HG03097 (cell line): ENCODE data around the gene ADAMTS16.

Experiments used
- ATAC-seq: cut with Tn5 transposase; IDR thresholded peaks from one replicate; pipeline ENCODE4 v1.9.1; 2021; ENCODE audit not compliant: unreplicated experiment, low FRiP score

The ADAMTS16 gene

DNA sequence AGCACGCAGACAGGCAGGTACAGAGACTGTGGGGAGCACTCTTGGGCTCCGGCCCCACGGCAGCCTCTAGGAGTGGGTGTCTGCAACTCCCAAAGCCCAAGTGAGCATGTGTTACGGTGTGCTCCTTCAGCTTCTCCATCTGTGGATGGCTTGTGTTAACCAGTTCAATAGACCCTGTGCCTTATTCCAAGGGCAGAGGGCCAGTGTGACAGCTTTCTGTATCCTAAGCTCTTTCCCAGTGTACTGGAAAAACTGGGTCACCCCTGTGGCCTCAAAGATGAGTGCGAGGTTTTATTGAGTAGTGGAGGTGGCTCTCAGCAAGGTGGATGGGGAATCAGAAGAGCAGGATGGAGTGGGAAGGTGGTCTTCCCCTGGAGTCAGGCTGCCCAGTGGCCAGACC is 78.3 kb downstream of the ADAMTS16 start:
- no peak for ATAC-seq

DNA sequence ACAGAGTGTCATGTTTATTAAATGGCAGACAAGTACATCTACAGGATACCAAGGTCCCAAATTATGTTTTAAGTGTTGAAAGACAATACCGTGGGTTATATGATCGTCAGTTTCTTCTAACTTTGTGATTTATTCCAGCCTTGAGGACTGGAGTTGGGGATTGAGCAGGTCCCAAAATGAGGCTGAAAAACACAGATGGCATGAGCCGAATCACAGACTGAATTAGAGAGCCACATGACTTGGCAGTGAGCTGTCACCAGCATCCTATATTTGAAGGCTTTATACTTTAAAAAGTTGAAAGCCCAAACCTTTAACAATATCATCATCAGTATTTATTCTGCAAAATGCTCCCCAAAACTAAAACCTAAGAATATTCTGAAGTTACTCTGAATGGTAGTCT is 79.4 kb downstream of the ADAMTS16 start:
- ATAC-seq, result no peak

DNA sequence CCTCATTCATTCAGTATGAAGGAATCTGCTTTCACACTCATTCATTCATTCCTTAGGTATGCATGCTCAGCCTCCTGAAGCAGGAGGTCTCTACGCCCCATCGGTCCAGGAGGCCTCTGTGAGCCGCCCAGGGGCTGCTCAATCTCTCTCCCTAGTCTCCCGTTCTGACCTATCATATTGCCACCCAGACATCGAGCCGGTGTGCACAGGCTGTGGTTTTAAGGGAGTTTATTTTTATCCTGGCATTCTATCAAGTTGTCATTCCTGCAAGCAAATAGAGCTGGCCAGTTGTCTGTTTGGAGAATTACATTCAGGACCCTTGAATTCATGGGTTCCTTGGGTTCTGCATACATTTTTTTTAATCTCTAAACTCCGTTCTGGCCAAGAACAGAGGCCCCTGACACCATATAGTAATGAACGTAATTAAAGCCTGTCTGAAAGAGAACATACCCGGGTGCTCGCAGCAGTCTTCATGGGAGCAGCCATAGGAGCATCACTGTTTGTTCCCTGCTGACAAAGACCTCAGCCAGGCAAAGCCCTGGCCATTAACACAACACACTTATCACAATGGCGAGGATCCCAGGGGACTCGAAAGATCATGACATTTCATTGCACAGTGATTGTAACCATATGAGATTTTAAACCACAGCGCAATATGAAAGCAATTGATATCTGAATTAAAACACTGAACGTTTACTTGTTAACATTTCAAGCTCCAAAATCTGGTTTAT is 80.9 kb downstream of the ADAMTS16 start:
- ATAC-seq, result no peak

DNA sequence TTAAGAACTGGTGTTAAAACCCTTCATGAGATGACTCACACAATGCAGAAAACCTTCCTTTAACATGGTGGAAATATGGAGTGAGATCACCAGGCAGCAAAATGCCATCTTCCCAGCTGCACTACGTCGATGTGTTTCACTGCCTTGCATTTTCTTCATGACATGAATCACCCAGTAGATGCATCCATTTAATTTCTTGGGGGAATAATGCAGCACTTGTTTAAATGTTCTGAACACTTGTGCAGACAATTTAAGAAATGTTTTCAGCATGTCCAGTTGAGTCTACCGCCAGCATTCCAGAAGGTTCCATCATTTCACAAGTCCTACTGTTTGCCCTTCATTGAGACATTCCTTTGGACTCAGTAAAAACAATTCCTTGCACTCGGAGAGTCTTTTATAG is 81.6 kb downstream of the ADAMTS16 start:
- no peak for ATAC-seq

DNA sequence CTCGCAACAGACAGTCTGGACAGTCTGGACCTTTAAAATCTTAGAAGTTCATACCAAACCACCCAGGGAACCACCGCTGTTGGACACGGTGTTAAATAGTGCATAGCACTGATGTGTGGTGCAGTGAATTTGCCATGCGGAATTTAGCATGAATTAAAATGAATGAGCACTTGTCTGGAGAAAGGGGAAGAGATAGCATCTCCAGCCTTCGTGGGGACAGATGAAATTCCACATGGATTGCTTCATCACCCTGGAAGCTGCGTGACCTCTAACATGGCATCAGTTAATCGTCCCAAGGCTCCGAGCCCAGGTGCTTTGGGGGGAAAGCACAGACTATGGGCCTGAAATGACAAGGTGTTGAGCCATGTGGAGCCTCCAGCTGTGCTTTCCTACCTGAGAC is 91.4 kb downstream of the ADAMTS16 start:
- no peak for ATAC-seq

DNA sequence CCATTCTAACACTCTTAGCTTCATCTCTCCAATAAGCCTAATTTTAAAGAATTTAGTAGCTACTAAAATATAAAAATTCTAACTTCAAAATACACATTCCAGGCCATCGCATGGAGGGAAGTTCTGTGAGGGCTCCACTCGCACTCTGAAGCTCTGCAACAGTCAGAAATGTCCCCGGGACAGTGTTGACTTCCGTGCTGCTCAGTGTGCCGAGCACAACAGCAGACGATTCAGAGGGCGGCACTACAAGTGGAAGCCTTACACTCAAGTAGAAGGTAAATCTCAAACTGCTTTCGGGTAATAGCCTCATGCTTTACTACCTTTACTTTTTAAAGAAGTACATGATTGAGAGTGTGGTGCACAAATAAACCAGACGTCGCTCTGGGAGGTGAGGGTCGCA is 94.8 kb downstream of the ADAMTS16 start:
- no peak for ATAC-seq

DNA sequence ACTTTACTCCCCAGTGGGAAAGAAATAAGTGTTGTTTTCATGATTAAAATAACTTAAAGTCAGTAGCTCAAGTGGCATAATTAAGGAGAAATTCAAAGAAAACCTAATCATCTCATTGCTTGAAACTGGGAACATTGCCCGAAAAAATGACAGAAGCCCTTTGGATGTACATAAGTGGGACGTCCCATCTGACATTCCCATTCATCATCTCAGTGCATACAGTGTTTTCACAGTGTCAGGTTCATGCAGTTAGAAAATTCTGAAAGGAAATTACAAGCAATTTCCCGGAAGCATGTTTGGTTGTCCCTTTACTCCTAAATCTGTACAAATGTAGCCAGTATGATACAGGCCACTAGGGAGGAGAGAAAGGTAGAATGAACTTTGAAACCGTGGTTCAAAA is 95.6 kb downstream of the ADAMTS16 start:
- ATAC-seq, result no peak

DNA sequence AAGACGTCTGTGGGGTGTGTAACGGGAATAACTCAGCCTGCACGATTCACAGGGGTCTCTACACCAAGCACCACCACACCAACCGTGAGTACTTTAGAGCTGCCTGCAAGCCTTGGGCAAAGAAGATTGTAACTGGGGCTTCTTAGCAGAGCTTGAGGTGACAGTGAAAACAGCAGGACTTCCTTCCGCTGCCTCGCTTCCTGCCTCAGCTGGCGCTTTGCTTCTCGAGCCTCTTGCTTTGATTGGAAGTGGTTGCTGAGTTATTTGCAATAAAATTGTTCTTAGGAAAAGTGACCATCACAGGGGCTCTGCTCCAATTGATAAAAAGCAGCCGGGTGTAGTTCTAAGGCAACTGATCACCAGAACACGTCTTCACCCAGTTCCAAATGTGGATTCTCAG is 99.1 kb downstream of the ADAMTS16 start:
- ATAC-seq, result no peak

DNA sequence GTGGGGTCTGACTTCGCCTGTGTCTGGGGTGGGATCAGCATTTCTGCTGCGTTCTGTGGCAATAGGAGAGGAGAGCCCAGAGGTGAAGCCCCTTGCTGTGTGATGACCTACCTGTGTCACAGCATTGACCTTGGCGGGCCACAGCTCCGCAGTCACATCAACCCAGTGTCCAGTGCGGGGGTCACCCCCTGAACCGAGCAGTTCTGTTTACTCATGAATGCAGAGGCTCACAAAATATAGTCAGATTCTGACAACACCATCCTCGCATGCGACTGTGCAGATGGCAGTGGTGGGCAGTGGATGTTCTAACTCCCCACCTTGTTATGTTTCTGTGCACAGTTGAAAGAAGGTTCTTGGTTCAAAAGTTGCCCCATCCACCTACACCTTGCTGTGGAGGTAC is 100.1 kb downstream of the ADAMTS16 start:
- ATAC-seq, result no peak

DNA sequence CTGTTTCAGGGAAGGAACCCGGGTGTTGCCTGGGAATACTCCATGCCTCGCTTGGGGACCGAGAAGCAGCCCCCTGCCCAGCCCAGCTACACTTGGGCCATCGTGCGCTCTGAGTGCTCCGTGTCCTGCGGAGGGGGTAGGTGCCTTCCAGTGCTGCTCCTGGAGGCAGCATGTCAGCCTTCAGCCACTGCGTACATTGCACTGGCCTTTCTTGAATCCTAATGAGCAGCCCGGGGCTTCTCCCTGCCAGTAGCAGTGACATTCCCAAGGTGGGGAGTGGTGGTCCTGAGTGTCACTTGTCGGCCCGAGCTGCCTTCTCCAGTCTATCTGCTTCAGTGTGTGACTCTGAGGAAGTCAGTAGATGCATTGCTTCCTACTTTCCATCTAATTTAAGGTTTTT is 101.9 kb downstream of the ADAMTS16 start:
- no peak for ATAC-seq

DNA sequence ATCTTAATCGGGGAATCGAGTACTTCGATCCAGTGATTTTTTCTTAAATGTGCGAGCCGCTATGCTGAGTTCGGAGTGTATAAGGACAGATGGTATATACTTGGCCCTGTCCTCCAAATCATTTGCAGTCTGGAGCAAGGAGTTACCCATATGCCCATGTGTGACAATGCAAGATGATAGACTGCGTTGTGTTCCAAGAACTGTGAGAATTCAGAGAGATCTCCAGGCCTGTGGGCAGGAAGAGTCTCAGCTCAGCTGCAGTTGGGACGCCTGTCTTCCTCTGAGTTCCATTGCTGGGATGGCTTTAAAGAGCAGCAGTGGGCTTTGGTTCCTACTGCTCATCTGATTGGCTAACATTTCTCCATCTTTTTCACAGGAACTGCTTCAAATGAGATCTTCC is 106.6 kb downstream of the ADAMTS16 start:
- no peak for ATAC-seq

DNA sequence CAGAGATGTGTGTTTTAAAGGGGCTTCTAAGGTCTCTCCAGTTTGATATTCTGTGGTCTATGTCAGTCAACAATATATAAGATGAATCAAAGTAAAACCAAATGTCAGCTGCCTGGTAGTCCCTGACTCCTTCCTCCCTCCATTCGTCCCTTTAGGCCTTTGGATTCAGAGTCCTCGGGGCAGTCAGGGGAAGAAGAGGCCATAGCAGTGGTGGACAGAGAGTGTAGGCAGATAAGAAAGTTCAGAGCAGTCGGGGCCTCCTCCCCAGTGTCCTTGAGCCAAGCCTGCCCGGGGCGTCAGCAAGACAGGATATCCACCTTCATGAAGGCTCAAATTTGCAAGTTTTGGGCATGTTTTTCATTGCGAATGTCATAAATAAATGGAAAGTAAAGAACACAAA is 110.6 kb downstream of the ADAMTS16 start:
- ATAC-seq, result no peak

DNA sequence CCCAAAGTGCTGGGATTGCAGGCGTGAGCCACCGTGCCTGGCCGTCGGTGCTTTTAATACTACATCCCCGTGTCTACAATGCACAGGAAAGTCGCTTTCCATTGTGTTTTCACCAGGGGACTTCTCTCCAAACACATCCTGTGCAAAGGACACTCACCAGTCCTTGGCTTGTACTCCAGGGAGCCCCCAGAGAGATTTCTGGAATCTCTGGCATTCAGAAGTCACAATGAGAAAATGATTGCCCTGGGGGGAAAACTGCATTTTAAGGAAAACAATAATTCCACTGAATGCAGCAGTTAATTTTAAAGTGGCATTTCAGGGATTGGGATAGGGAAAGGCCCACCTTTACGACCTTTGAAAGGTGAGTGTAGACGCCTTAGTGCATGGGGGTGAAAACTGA is 112.0 kb downstream of the ADAMTS16 start:
- no peak for ATAC-seq

DNA sequence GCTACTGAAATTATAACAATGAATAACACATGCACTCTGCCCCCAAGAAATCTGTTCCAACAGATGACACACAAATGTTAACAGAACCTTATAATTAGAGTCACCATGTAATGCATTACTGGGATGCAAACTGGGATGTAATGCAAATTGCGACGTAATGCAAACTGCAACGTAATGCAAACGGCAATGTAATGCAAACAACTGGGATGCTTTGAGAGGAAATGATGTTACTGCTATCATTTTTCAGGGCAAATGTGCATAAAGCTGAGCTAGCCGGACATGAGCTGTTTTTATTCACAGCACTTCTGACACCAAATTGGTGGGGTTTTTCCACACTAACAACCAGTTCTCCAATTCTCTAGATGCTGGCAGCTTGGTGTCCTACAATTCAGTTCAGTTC is 117.2 kb downstream of the ADAMTS16 start:
- no peak for ATAC-seq

DNA sequence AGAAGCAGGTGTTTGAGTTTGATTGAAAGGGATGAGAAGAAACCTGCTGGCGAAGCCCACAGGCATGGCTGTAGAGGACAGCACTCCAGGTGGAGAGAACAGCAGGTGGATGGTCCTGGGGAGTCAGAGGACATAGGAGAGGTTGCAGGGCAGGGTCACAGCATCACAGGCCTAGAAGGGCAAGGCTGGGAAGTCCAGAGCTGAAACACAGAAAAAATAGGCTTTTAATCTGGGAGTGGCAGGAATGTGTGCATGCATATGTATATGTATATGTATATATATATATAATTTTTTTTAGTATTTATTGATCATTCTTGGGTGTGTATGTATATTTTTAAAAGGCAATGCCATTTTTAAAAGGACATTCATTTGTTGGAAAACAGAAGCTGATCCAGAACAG is 118.4 kb downstream of the ADAMTS16 start:
- no peak for ATAC-seq

DNA sequence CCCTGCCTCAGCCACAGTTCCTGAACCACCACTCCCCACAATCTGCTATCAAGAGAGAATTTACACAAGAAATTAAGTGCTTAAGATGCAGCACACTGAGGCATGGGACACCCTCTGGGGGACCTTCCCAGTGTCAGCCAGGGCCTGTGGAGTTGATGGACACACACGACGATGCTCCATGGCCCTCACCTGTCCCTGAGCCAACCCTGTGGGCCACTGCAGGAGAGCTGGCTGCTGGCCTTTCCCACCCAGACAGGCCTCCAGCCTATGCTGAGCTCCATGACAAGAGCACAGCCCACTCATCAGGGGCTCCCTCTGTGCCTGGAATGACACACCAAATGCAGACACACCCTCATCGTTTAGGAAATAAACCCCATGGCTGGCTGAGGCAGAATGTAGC is 124.6 kb downstream of the ADAMTS16 start:
- no peak for ATAC-seq

DNA sequence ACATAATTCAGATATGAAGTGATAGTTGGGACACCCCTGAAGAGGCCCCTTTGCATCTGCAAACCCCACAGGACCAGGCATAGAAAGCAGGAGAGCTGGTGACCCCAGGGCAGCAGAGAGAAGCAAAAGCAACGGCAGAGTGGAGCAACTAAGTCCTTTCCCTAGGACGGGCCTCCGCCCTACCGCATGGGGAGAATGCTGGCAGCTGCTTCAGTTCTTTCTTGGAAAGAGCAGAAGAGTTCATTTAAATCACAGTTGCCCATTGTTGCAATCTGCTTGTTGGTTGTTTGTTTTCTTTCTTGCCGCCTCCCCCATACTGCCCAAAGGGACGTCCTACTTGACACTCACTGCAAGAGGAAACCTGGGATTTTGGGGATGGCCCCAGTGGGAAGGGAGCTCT is 126.2 kb downstream of the ADAMTS16 start:
- ATAC-seq, result no peak

DNA sequence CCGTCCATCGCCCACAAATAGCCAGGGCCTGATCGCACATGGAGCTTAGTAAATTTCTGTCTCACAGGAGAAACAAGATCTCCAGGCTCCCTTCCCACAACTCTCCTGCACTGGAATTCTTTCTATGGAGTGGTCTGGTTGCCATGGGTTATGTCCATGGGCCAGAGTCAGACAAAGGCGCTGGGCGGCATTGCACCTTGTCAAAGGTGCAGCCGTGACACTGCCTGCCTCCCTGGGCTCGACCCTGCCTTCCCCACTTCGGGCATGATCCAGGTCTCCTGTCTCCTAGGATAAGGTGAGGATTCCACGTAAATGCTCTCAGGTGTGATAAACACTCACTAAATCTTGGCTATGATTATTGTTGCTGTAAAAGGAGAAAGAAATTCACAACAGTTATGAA is 130.0 kb downstream of the ADAMTS16 start:
- no peak for ATAC-seq

DNA sequence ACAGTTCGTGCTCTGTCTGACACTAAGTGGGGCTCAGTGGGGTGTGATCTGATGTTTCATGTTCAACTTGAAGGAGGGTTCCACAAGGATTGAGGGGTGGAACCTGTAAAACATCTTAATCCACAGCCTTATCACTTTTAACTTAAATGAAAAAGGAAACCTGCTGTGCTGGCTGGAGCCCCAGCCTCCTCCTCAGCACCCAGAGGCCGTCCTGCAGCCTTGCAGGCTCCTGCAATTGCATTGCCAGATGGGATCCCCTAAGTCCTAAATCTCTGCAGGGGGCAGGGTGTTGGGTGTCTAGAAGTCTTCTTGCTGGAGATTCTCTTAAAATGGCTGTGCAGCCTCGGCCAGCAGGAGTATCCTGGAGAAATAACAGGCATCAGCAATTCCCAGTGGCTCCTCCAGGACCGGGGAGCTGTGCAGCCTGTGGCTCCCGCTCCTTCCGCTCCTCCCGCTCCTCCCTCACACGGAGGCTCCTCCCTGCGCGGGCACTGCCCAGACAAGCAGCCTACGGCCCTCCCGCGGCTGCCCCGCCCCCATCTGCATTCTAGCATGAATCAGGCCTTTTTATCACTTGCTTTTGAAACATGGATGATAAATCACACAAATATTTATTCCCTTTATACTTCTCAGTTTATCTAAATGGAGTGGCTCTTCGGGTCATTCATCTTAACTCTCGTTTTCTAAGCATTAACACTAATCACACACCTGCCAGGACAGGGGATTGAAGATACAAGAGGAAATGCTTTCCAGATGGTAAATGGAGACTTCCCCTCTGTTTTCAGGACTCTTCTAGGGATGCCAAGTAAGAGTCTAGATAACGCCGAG is 131.0 kb downstream of the ADAMTS16 start:
- ATAC-seq, result no peak

DNA sequence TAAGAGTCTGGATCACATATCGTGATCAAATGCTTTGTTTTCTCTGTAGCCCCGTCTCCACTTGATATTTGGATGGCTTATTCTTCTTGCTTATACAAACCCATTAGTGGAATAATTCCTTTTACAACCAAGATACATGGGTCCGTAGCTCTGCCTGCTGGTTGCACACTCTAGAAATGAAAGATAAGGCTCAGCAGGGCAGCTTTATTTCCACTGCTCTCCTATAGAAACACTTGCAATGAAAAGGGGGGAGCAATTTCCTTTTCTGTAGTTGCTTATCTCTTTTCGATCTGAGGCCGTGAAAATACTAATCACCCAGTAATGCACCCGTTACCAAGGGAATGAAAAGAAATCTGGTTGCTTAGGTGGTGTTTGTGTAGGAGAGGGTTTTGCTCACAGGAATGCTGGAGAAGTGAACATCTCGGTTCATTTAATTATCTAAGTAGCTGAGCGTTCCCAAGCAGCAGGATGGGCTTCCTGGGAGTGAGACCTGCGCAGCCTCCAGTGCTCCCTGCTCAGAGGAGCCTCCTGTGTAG is 131.7 kb downstream of the ADAMTS16 start:
- no peak for ATAC-seq

DNA sequence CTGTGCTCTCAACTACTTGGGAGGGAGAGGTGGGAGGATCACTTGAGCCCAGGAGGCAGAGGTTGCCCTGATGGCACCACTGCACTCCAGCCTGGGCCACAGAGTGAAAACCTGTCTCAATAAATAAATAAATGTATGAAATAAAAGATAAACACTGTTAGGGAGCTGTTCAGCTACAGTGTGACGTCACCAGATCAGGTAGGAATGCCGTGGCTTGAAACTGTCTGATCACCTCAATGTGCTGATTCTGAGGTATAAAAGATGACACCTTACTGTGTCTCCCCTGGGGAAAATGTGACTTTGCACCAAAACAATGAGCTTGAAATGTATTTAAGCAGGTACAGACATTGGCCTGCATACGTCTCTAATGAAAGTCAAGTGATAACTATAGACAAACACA is 133.3 kb downstream of the ADAMTS16 start:
- no peak for ATAC-seq

DNA sequence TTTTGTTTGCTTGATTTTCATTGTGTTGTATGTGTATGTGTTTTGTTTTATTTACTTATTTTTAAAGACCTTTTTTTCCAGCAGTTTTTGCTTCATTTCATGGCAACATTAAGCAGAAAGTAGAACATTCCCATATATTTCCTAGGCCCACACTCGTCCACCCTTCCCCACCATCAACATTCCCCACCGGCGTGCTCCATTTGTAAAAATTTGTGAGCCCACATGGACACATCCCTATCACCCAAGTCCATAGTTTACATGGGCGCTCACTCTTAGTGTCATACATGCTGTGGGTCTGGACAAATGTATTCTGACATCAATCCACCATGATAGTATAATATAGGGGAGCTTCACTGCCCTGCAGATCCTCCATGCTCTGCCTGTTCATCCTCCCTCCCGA is 133.8 kb downstream of the ADAMTS16 start:
- no peak for ATAC-seq
